ENCODE measurements around the gene LRMDA. TPM values are rescaled to one million over a fixed set of nuclear protein-coding genes. Genes with fewer than 3 reads are reported as not detected.

LRMDA gene
- total and polyA plus RNA-seq, 2 donors from 2014 or later = 23.2 to 48.6 TPM

- H3K9ac ChIP-seq (ENCODE audit: low read length in 3 of 3) = no peak overlapping the region
- FAIRE-seq (no peak), DNase-seq (no peak)
- H3K4me3 ChIP-seq (ENCODE audit: low read length in 3 of 3) = no peak overlapping the region
- no peaks in the 10 kb centered on the region for H3K27me3 ChIP-seq (ENCODE audit: control insufficient read depth, insufficient read depth, low read length)
- intact Hi-C loops (cut with DNase I) = no loop called here
- H3K4me1 ChIP-seq (ENCODE audit: control insufficient read depth in 2 of 3, insufficient read depth in 2 of 3, low read depth in 1 of 3, low read length in 3 of 3) = peaks cover 0 to 2% (median 0%) of the 10 kb centered on the region in 3 donors
- no peak overlapping the region for H3K27ac ChIP-seq (ENCODE audit: low read depth in 2 of 2, low read length in 2 of 2)
- TF ChIP-seq, protein P1, sequence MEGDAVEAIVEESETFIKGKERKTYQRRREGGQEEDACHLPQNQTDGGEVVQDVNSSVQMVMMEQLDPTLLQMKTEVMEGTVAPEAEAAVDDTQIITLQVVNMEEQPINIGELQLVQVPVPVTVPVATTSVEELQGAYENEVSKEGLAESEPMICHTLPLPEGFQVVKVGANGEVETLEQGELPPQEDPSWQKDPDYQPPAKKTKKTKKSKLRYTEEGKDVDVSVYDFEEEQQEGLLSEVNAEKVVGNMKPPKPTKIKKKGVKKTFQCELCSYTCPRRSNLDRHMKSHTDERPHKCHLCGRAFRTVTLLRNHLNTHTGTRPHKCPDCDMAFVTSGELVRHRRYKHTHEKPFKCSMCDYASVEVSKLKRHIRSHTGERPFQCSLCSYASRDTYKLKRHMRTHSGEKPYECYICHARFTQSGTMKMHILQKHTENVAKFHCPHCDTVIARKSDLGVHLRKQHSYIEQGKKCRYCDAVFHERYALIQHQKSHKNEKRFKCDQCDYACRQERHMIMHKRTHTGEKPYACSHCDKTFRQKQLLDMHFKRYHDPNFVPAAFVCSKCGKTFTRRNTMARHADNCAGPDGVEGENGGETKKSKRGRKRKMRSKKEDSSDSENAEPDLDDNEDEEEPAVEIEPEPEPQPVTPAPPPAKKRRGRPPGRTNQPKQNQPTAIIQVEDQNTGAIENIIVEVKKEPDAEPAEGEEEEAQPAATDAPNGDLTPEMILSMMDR (IDR thresholded peaks at IDR 0.05; ENCODE audit: borderline replicate concordance, extremely low read depth, insufficient read depth) = no peak
- peaks cover 0 to 7% (median 7%) of the 10 kb centered on the region in 3 donors for H3K9me3 ChIP-seq (ENCODE audit: control insufficient read depth in 2 of 3, insufficient read depth in 1 of 3, low read length in 3 of 3)
- no peaks in the 10 kb centered on the region for H3K36me3 ChIP-seq (ENCODE audit: control insufficient read depth in 2 of 3, insufficient read depth in 3 of 3, low read length in 3 of 3)
These were observed 826.4 kb downstream of the LRMDA start for GRCh38 chr10:76257816-76258215.

- intact Hi-C loops (cut with DNase I) = no loop called here
- no peak for FAIRE-seq
These were observed 834.2 kb downstream of the LRMDA start for GRCh38 chr10:76265441-76266113.

DNA sequence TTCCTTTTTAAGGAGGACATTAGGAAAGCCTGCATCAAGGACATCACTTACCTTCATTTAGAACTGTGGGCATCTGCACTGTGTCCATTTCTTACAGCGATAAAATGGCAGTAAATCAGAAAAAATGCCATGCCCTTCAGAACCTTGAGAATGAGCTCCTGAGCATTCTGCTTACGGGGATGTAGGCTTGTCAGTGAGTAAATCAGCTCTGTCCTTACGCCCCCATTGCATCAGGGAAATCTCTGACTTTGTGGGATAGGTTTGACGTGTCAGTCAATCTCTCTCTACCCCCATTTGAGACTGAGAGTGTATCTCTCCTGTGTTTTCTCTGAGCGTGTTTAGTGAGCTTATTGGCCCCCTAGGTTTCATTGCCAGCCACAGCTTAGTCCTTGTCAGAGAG, 837.1 kb downstream of the LRMDA start:
- H3K9me3 ChIP-seq (ENCODE audit: control insufficient read depth in 2 of 3, insufficient read depth in 1 of 3, low read length in 3 of 3) = no peaks in the 10 kb centered on the region
- H3K27me3 ChIP-seq (ENCODE audit: control insufficient read depth, insufficient read depth, low read length) = no peaks in the 10 kb centered on the region
- no peak overlapping the region for H3K9ac ChIP-seq (ENCODE audit: low read length in 3 of 3)
- no peak overlapping the region for H3K27ac ChIP-seq (ENCODE audit: low read depth in 2 of 2, low read length in 2 of 2)
- intact Hi-C loops (cut with DNase I) = no loop called here
- H3K4me1 ChIP-seq (ENCODE audit: control insufficient read depth in 2 of 3, insufficient read depth in 2 of 3, low read depth in 1 of 3, low read length in 3 of 3) = no peaks in the 10 kb centered on the region
- TF ChIP-seq, protein P1 (IDR thresholded peaks at IDR 0.05; ENCODE audit: borderline replicate concordance, extremely low read depth, insufficient read depth) = no peak
- no peaks in the 10 kb centered on the region for H3K36me3 ChIP-seq (ENCODE audit: control insufficient read depth in 2 of 3, insufficient read depth in 3 of 3, low read length in 3 of 3)
- no peak for DNase-seq
- no peak overlapping the region for H3K4me3 ChIP-seq (ENCODE audit: low read length in 3 of 3)
- FAIRE-seq = no peak

More at GRCh38 chr10:76265441-76266113, 834.2 kb downstream of the LRMDA start:
- H3K27me3 ChIP-seq (ENCODE audit: control insufficient read depth, insufficient read depth, low read length) = no peaks in the 10 kb centered on the region
- TF ChIP-seq, protein P1 (IDR thresholded peaks at IDR 0.05; ENCODE audit: borderline replicate concordance, extremely low read depth, insufficient read depth) = no peak
- no peak overlapping the region for H3K27ac ChIP-seq (ENCODE audit: low read depth in 2 of 2, low read length in 2 of 2)
- DNase-seq = no peak
- no peak overlapping the region for H3K4me3 ChIP-seq (ENCODE audit: low read length in 3 of 3)
- no peaks in the 10 kb centered on the region for H3K4me1 ChIP-seq (ENCODE audit: control insufficient read depth in 2 of 3, insufficient read depth in 2 of 3, low read depth in 1 of 3, low read length in 3 of 3)
- peaks cover 0 to under 1% (median 0%) of the 10 kb centered on the region in 3 donors for H3K9me3 ChIP-seq (ENCODE audit: control insufficient read depth in 2 of 3, insufficient read depth in 1 of 3, low read length in 3 of 3)
- no peaks in the 10 kb centered on the region for H3K36me3 ChIP-seq (ENCODE audit: control insufficient read depth in 2 of 3, insufficient read depth in 3 of 3, low read length in 3 of 3)
- no peak overlapping the region for H3K9ac ChIP-seq (ENCODE audit: low read length in 3 of 3)
